Kidney glomerular epithelial cell (primary cell): ENCODE measurements around the gene DEFB124.

ENCODE experiments used
- DNase-seq: peaks from one replicate; lab custom pipeline; 2025; lab: John Stamatoyannopoulos, UW

The DEFB124 gene

DNA sequence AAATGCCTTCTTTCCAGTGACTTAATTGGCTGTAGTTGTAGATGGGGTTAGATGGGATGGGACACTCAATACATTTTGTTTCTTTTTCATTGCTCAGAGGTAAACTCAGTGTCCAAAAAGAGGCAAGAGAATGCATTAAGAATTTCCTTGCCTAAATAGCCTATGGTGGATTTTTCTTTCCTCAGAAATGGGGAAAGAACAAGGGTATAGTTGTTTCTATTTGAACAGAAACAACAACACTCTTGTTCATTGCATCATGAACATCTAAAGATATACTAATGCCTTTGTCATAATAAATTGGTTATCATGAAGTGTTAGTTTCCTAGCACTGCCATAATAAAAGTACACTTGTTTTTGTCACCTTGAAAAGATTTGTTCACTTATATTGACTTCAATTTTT lies 49.1 kb downstream of the DEFB124 start:
- no peak for DNase-seq

GRCh38 chr20:31418307-31418706 lies 56.6 kb downstream of the DEFB124 start:
- DNase-seq = no peak

GRCh38 chr20:31415653-31416052 lies 59.3 kb downstream of the DEFB124 start:
- DNase-seq = no peak
